Panc1 (cell line): ENCODE measurements around the gene TMA7B. TPM values are rescaled to one million over a fixed set of nuclear protein-coding genes. Genes with fewer than 3 reads are reported as not detected.

Experiments used
- ATAC-seq: fragments of 200-7000 bp; cut with Tn5 transposase; 2 replicates; pipeline ENCODE4 v1.9.1; 2020; ENCODE audit warnings: mild to moderate bottlenecking, moderate library complexity
- BruUV-seq: library from RNA; stranded (reverse); fragments of 400-500 nt; replicated peaks from 2 replicates; lab custom pipeline; 2021; lab: Mats Ljungman, UMichigan
- CTCF ChIA-PET: fragments of 300-600 bp; sonication (Branson Sonifier 250); formaldehyde crosslinking; loops from one replicate; lab custom pipeline; 2022; ENCODE audit warnings: antibody characterized with exemption; lab: Charles Lee
- POLR2A ChIA-PET: fragments of 300-600 bp; sonication (Branson Sonifier 250); formaldehyde crosslinking; loops from one replicate; lab custom pipeline; 2022; ENCODE audit warnings: antibody characterized with exemption; lab: Charles Lee
- DNase-seq: peaks from one replicate; pipeline ENCODE4 v3.0.0-alpha.2; 2010; ENCODE audit warnings: low read depth, low spot score
- H3K27ac ChIP-seq: 2 replicates; pipeline ENCODE4 v1.5.1; 2011; ENCODE audit warnings: mild to moderate bottlenecking, low read length, inconsistent platforms
- H3K27me3 ChIP-seq: fragments of 200-500 bp; sonication (Bioruptor generic); 2 replicates; pipeline ENCODE4 v1.6.0; 2014; ENCODE audit warnings: low read length, inconsistent platforms; ENCODE audit not compliant: control insufficient read depth, insufficient read depth
- H3K36me3 ChIP-seq: fragments of 200-500 bp; sonication (Bioruptor generic); 2 replicates; pipeline ENCODE4 v1.5.1; 2014; ENCODE audit warnings: inconsistent platforms, mild to moderate bottlenecking, low read length, moderate library complexity; ENCODE audit not compliant: control insufficient read depth, insufficient read depth
- H3K4me1 ChIP-seq: 2 replicates; pipeline ENCODE4 v1.5.1; 2011; ENCODE audit warnings: inconsistent platforms, mild to moderate bottlenecking, low read length, moderate library complexity; ENCODE audit not compliant: control insufficient read depth, insufficient read depth
- H3K4me3 ChIP-seq, 2 experiments: 2 replicates each; pipeline ENCODE4 v1.5.1; 2011 to 2012; ENCODE audit warnings: low read depth in 2 of 2, low read length in 2 of 2, mild to moderate bottlenecking in 2 of 2, inconsistent platforms in 1 of 2, moderate library complexity in 1 of 2
- H3K9me3 ChIP-seq: fragments of 200-500 bp; sonication (Bioruptor generic); 2 replicates; pipeline ENCODE4 v1.5.1; 2014; ENCODE audit warnings: low read depth, mild to moderate bottlenecking, inconsistent platforms, low read length, moderate library complexity; ENCODE audit not compliant: control insufficient read depth, insufficient read depth
- POLR2AphosphoS5 ChIP-seq: IDR thresholded peaks from 2 replicates; pipeline ENCODE4 v1.6.1; 2012; ENCODE audit warnings: mild to moderate bottlenecking, low read depth, low read length, moderate library complexity
- SIN3A ChIP-seq: IDR thresholded peaks from 2 replicates; pipeline ENCODE4 v1.6.1; 2012; ENCODE audit warnings: low read depth, mild to moderate bottlenecking, low read length, moderate library complexity, borderline replicate concordance; ENCODE audit not compliant: insufficient read depth
- TCF7L2 ChIP-seq: IDR thresholded peaks from 2 replicates; pipeline ENCODE4 v1.6.1; 2011; ENCODE audit warnings: mild to moderate bottlenecking, low read depth, low read length, inconsistent platforms
- in situ Hi-C: cut with HindIII; loops from 2 replicates; pipeline ENCODE4 v1.10.0; 2016; ENCODE audit warnings: low sequenced_read_pairs, low pct_unique_long_range_greater_than_20kb
- intact Hi-C: fragments of 100-400 bp; cut with micrococcal nuclease; formaldehyde crosslinking; loops from one replicate; pipeline ENCODE4 v1.10.0; 2022; ENCODE audit not compliant: unreplicated experiment
- total RNA-seq: library from RNA; stranded (reverse); gene quantifications from one replicate; pipeline ENCODE4 v1.2.1, GENCODE V29; 2021; ENCODE audit not compliant: unreplicated experiment
- TF ChIP-seq, protein P1 (sequence below), 2 experiments: IDR thresholded peaks; 2 replicates each; pipeline ENCODE4 v1.6.1; 2011 to 2012; ENCODE audit warnings: low read depth in 2 of 2, control low read depth in 1 of 2, low read length in 1 of 2, mild to moderate bottlenecking in 1 of 2, moderate library complexity in 1 of 2; ENCODE audit not compliant: insufficient read depth in 1 of 2
- TF ChIP-seq, protein P2 (sequence below): fragments of 450-650 bp; IDR thresholded peaks from 2 replicates; pipeline ENCODE4 v1.5.1; 2017; ENCODE audit warnings: mild to moderate bottlenecking

TMA7B gene
- total RNA-seq, 1 experiment from 2014 or later: not detected

DNA sequence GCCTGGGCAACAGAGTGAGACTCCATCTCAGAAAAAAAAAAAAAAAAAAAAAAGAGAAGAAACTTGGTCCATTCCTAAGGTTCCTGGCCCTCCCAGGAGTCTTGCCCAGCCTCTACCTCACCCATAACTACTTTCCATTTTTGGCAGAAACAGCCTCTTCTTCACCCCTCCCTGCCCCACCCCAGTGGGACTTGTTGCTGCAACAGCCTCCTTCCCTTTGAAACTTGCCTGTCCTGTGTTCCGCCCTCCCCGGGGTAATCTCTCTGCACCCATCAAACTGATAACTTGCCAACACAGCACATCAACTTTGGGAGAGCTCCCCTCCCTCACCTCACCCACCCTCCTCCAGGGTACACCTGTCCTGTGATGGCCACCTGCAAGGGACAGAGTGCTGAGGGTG, 24.5 kb downstream of the TMA7B start:
- intact Hi-C loops: no loop called here
- Histone ChIP-seq H3K4me1 (no peaks in the 10 kb centered on the region), H3K9me3 (no peaks in the 10 kb centered on the region), H3K4me3 (no peak overlapping the region), H3K27me3 (no peaks in the 10 kb centered on the region; the same call in 1 of the 2 replicates), H3K36me3 (no peaks in the 10 kb centered on the region), H3K27ac (no peak overlapping the region)
- in situ Hi-C loops: no loop called here
- ATAC-seq: no peak
- TF ChIP-seq POLR2AphosphoS5: no peak
- no peak for TF ChIP-seq SIN3A
- TF ChIP-seq, protein P1, sequence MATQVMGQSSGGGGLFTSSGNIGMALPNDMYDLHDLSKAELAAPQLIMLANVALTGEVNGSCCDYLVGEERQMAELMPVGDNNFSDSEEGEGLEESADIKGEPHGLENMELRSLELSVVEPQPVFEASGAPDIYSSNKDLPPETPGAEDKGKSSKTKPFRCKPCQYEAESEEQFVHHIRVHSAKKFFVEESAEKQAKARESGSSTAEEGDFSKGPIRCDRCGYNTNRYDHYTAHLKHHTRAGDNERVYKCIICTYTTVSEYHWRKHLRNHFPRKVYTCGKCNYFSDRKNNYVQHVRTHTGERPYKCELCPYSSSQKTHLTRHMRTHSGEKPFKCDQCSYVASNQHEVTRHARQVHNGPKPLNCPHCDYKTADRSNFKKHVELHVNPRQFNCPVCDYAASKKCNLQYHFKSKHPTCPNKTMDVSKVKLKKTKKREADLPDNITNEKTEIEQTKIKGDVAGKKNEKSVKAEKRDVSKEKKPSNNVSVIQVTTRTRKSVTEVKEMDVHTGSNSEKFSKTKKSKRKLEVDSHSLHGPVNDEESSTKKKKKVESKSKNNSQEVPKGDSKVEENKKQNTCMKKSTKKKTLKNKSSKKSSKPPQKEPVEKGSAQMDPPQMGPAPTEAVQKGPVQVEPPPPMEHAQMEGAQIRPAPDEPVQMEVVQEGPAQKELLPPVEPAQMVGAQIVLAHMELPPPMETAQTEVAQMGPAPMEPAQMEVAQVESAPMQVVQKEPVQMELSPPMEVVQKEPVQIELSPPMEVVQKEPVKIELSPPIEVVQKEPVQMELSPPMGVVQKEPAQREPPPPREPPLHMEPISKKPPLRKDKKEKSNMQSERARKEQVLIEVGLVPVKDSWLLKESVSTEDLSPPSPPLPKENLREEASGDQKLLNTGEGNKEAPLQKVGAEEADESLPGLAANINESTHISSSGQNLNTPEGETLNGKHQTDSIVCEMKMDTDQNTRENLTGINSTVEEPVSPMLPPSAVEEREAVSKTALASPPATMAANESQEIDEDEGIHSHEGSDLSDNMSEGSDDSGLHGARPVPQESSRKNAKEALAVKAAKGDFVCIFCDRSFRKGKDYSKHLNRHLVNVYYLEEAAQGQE (IDR thresholded peaks at IDR 0.05; ENCODE audit: insufficient read depth in 1 of 2, low read depth in 2 of 2, low read length in 1 of 2): no peak
- TF ChIP-seq TCF7L2: no peak
- TF ChIP-seq, protein P2, sequence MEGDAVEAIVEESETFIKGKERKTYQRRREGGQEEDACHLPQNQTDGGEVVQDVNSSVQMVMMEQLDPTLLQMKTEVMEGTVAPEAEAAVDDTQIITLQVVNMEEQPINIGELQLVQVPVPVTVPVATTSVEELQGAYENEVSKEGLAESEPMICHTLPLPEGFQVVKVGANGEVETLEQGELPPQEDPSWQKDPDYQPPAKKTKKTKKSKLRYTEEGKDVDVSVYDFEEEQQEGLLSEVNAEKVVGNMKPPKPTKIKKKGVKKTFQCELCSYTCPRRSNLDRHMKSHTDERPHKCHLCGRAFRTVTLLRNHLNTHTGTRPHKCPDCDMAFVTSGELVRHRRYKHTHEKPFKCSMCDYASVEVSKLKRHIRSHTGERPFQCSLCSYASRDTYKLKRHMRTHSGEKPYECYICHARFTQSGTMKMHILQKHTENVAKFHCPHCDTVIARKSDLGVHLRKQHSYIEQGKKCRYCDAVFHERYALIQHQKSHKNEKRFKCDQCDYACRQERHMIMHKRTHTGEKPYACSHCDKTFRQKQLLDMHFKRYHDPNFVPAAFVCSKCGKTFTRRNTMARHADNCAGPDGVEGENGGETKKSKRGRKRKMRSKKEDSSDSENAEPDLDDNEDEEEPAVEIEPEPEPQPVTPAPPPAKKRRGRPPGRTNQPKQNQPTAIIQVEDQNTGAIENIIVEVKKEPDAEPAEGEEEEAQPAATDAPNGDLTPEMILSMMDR: no peak
- no peak for DNase-seq
- ChIA-PET CTCF (no interaction called here), POLR2A (no interaction called here)
- BruUV-seq: no TSS peak

DNA sequence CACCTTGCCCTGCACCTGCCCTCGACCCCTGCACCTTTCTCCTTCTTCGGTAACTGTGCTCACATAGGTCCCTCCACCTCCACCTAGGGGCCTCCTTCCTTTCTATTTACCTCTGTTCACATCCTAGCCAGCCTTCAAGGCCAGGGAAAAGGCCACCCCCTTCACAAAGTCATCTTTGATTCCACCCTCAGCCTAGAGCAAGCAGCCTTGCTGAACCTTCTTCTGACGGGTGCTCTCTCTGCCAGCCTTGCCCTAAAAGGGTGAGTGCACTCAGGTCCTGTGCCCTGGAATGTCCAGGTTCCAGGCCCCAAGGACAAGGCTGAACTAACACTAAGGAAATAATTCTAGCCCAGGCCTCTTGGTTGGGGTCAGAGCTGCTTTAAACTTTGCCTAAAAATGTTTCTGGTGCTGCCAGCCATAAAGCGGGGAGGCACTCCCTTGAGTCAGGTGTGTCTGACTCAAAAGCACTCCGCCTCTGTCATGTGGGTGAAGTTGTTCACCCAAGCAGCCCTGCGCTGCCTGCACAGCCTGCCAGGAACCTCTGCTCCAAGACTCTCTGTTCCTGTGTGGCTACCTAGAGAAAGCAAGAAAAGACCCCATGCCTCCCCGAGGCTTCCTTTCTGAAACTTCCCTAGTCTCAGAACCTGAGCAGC, 25.3 kb downstream of the TMA7B start:
- CTCF ChIA-PET: no interaction called here
- H3K36me3 ChIP-seq: no peaks in the 10 kb centered on the region
- no TSS peak for BruUV-seq
- TF ChIP-seq POLR2AphosphoS5: no peak
- no peak for TF ChIP-seq TCF7L2
- TF ChIP-seq, protein P1 (IDR thresholded peaks at IDR 0.05; ENCODE audit: insufficient read depth in 1 of 2, low read depth in 2 of 2, low read length in 1 of 2): no peak
- TF ChIP-seq, protein P2: no peak
- TF ChIP-seq SIN3A: no peak
- ATAC-seq: no peak
- in situ Hi-C loops: no loop called here
- H3K4me1 ChIP-seq: no peaks in the 10 kb centered on the region
- no peak overlapping the region for H3K27ac ChIP-seq
- no peak overlapping the region for H3K4me3 ChIP-seq
- DNase-seq: no peak
- POLR2A ChIA-PET: no interaction called here
- H3K9me3 ChIP-seq: no peaks in the 10 kb centered on the region
- intact Hi-C loops: no loop called here
- no peaks in the 10 kb centered on the region; the same call in 1 of the 2 replicates for H3K27me3 ChIP-seq
